ENCODE results near the gene LCN15. TPM values are rescaled to one million over a fixed set of nuclear protein-coding genes. Genes with fewer than 3 reads are reported as not detected.

The LCN15 gene
- polyA plus RNA-seq, 3 donors from 2014 or later = not detected

GRCh38 chr9:136751814-136752213, 12.5 kb downstream of the LCN15 start:
- no peaks in the 10 kb centered on the region for H3K4me1 Mint-ChIP-seq
- peaks cover 0 to 18% (median 10%) of the 10 kb centered on the region in 6 donors for H3K9me3 Mint-ChIP-seq
- H3K27me3 Mint-ChIP-seq (ENCODE audit: low read depth in 3 of 3) = peaks cover 2 to 11% (median 11%) of the 10 kb centered on the region in 3 donors
- H3K4me3 Mint-ChIP-seq = no peak overlapping the region
- no peak for DNase-seq
- H3K36me3 Mint-ChIP-seq = peaks cover 0 to 12% (median 0%) of the 10 kb centered on the region in 3 donors
- H3K27ac Mint-ChIP-seq = no peak overlapping the region

GRCh38 chr9:136751244-136751643, 13.1 kb downstream of the LCN15 start:
- peaks cover 4 to 11% (median 10%) of the 10 kb centered on the region in 3 donors for H3K27me3 Mint-ChIP-seq (ENCODE audit: low read depth in 3 of 3)
- no peak overlapping the region for H3K27ac Mint-ChIP-seq
- peaks cover 0 to 12% (median 0%) of the 10 kb centered on the region in 3 donors for H3K36me3 Mint-ChIP-seq
- no peak overlapping the region for H3K4me3 Mint-ChIP-seq
- DNase-seq = no peak
- H3K4me1 Mint-ChIP-seq = no peaks in the 10 kb centered on the region
- H3K9me3 Mint-ChIP-seq = peaks cover 0 to 17% (median 10%) of the 10 kb centered on the region in 6 donors

- Mint-ChIP-seq H3K27me3 (ENCODE audit: low read depth in 3 of 3) (peaks cover 4 to 11% (median 7%) of the 10 kb centered on the region in 3 donors), H3K4me3 (no peak overlapping the region), H3K9me3 (peaks cover 0 to 13% (median 10%) of the 10 kb centered on the region in 6 donors), H3K36me3 (peaks cover 0 to 12% (median 0%) of the 10 kb centered on the region in 3 donors), H3K27ac (no peak overlapping the region), H3K4me1 (no peaks in the 10 kb centered on the region)
- no peak for DNase-seq
Observed at GRCh38 chr9:136750526-136750925, 13.8 kb downstream of the LCN15 start.

GRCh38 chr9:136748666-136749611, 15.4 kb downstream of the LCN15 start:
- H3K4me1 Mint-ChIP-seq = no peaks in the 10 kb centered on the region
- H3K36me3 Mint-ChIP-seq = peaks cover 0 to 12% (median 0%) of the 10 kb centered on the region in 3 donors
- peaks cover 4 to 11% (median 6%) of the 10 kb centered on the region in 3 donors for H3K27me3 Mint-ChIP-seq (ENCODE audit: low read depth in 3 of 3)
- DNase-seq = no peak
- H3K9me3 Mint-ChIP-seq = peaks cover 0 to 13% (median 9%) of the 10 kb centered on the region in 6 donors
- no peak overlapping the region for H3K27ac Mint-ChIP-seq
- no peak overlapping the region for H3K4me3 Mint-ChIP-seq

- Mint-ChIP-seq H3K4me3 (no peak within 1 kb of the TSS), H3K9me3 (peaks cover 0 to 13% (median 9%) of the 10 kb centered on the region in 6 donors), H3K27ac (no peak within 1 kb of the TSS), H3K27me3 (ENCODE audit: low read depth in 3 of 3) (peaks cover 4 to 11% (median 6%) of the 10 kb centered on the region in 3 donors), H3K36me3 (peaks cover 0 to 12% (median 0%) of the 10 kb centered on the region in 3 donors), H3K4me1 (no peaks in the 10 kb centered on the region)
- DNase-seq = no peak
Observed at GRCh38 chr9:136748201-136748600, 16.1 kb downstream of the LCN15 start, which contains the start of gene LCN6. Gene LCN6 (minus strand): TSS chr9:136748525. CDS start chr9:136748483, 42 bp downstream.

- H3K27ac Mint-ChIP-seq = no peak overlapping the region
- H3K4me1 Mint-ChIP-seq = no peaks in the 10 kb centered on the region
- peaks cover 0 to 6% (median 0%) of the 10 kb centered on the region in 3 donors for H3K36me3 Mint-ChIP-seq
- H3K4me3 Mint-ChIP-seq = no peak overlapping the region
- H3K9me3 Mint-ChIP-seq = peaks cover 0 to 11% (median 7%) of the 10 kb centered on the region in 6 donors
- DNase-seq = no peak
- peaks cover 4 to 11% (median 4%) of the 10 kb centered on the region in 3 donors for H3K27me3 Mint-ChIP-seq (ENCODE audit: low read depth in 3 of 3)
Observed at GRCh38 chr9:136747161-136748060, 16.9 kb downstream of the LCN15 start.

GRCh38 chr9:136746621-136747020, 17.7 kb downstream of the LCN15 start:
- Mint-ChIP-seq H3K36me3 (peaks cover 0 to under 1% (median 0%) of the 10 kb centered on the region in 3 donors), H3K4me1 (no peaks in the 10 kb centered on the region), H3K9me3 (peaks cover 0 to 3% (median 1%) of the 10 kb centered on the region in 6 donors), H3K27ac (no peak overlapping the region), H3K27me3 (ENCODE audit: low read depth in 3 of 3) (peaks cover 4 to 8% (median 5%) of the 10 kb centered on the region in 3 donors), H3K4me3 (no peak overlapping the region)
- no peak for DNase-seq

GRCh38 chr9:136746155-136746490, 18.2 kb downstream of the LCN15 start:
- Mint-ChIP-seq H3K4me1 (no peaks in the 10 kb centered on the region), H3K9me3 (no peaks in the 10 kb centered on the region), H3K27ac (no peak overlapping the region), H3K4me3 (no peak overlapping the region), H3K27me3 (ENCODE audit: low read depth in 3 of 3) (peaks cover 4 to 10% (median 6%) of the 10 kb centered on the region in 3 donors), H3K36me3 (no peaks in the 10 kb centered on the region)
- DNase-seq = no peak

- Mint-ChIP-seq H3K4me1 (no peaks in the 10 kb centered on the region), H3K27ac (no peak overlapping the region), H3K36me3 (no peaks in the 10 kb centered on the region), H3K4me3 (no peak overlapping the region), H3K27me3 (ENCODE audit: low read depth in 3 of 3) (peaks cover 3 to 10% (median 6%) of the 10 kb centered on the region in 3 donors), H3K9me3 (no peaks in the 10 kb centered on the region)
- no peak for DNase-seq
Observed at GRCh38 chr9:136745389-136746154, 18.7 kb downstream of the LCN15 start.

- Mint-ChIP-seq H3K36me3 (no peaks in the 10 kb centered on the region), H3K4me3 (no peak overlapping the region), H3K9me3 (no peaks in the 10 kb centered on the region), H3K27me3 (ENCODE audit: low read depth in 3 of 3) (peaks cover 3 to 10% (median 7%) of the 10 kb centered on the region in 3 donors), H3K27ac (no peak overlapping the region), H3K4me1 (no peaks in the 10 kb centered on the region)
- DNase-seq = no peak
Observed at GRCh38 chr9:136744773-136745172, 19.5 kb downstream of the LCN15 start.

GRCh38 chr9:136743639-136744211, 20.6 kb downstream of the LCN15 start:
- Mint-ChIP-seq H3K27me3 (ENCODE audit: low read depth in 3 of 3) (peaks cover 3 to 5% (median 4%) of the 10 kb centered on the region in 3 donors), H3K4me3 (no peak overlapping the region), H3K9me3 (no peaks in the 10 kb centered on the region), H3K27ac (no peak overlapping the region), H3K36me3 (no peaks in the 10 kb centered on the region), H3K4me1 (no peaks in the 10 kb centered on the region)
- no peak for DNase-seq

GRCh38 chr9:136742591-136743391, 21.5 kb downstream of the LCN15 start, which contains the start of gene LCN10:
Gene LCN10 (minus strand): TSS chr9:136742940. CDS start chr9:136742903, 37 bp downstream.
- Mint-ChIP-seq H3K27ac (no peak within 1 kb of the TSS), H3K27me3 (ENCODE audit: low read depth in 3 of 3) (peaks cover 3 to 5% (median 4%) of the 10 kb centered on the region in 3 donors)

More at GRCh38 chr9:136742591-136743391, 21.5 kb downstream of the LCN15 start, which contains the start of gene LCN10:
- DNase-seq = no peak
- Mint-ChIP-seq H3K4me3 (no peak within 1 kb of the TSS), H3K9me3 (no peaks in the 10 kb centered on the region), H3K4me1 (no peaks in the 10 kb centered on the region), H3K36me3 (no peaks in the 10 kb centered on the region)
